Measurements from ENCODE around the gene PHYH. TPM values are rescaled to one million over a fixed set of nuclear protein-coding genes. Genes with fewer than 3 reads are reported as not detected.

Gene PHYH
- total RNA-seq, 4 donors from 2014 or later = 107 to 147 (median 143) TPM

GRCh38 chr10:13272164-13272571 lies 27.7 kb downstream of the PHYH start:
- Histone ChIP-seq H3K9me3 (no peaks in the 10 kb centered on the region), H3K36me3 (no peaks in the 10 kb centered on the region), H3K27ac (peak overlapping the region; percentile 57 to 73 (median 66)), H3K4me1 (peaks cover 16% of the 10 kb centered on the region in 2 donors), H3K27me3 (no peaks in the 10 kb centered on the region), H3K4me3 (peak overlapping the region in 3 of 4 donors; percentile 18 to 30 (median 20))
- ATAC-seq = peak; percentile 91 to 92
- in situ Hi-C loops (cut with MboI; ENCODE audit: low sequenced_read_pairs in 4 of 4) = no loop called here
- no peak for TF ChIP-seq POLR2A (IDR thresholded peaks at IDR 0.05)
- peak in 1 of 5 experiments; percentile 20 for TF ChIP-seq CTCF (IDR thresholded peaks at IDR 0.05 in 4 of 5, conservative IDR thresholded peaks at IDR 0.05 in 1 of 5)
- peak; percentile 57 to 66 for DNase-seq
- intact Hi-C loops (cut with DNase I; ENCODE audit: low total_unique reads) = loop anchor here (2.0 kb wide), 1 partner anchor 53 kb away; no protein-coding TSS in a partner anchor

GRCh38 chr10:13271552-13272163 lies 28.2 kb downstream of the PHYH start:
- Histone ChIP-seq H3K27ac (peak overlapping the region; percentile 57 to 73 (median 66)), H3K27me3 (no peaks in the 10 kb centered on the region), H3K4me1 (peaks cover 16% of the 10 kb centered on the region in 2 donors), H3K4me3 (peak overlapping the region in 3 of 4 donors; percentile 18 to 30 (median 20)), H3K36me3 (no peaks in the 10 kb centered on the region), H3K9me3 (no peaks in the 10 kb centered on the region)
- in situ Hi-C loops (cut with MboI; ENCODE audit: low sequenced_read_pairs in 4 of 4) = no loop called here
- ATAC-seq (peak; percentile 25 to 52), DNase-seq (peak; percentile 5 to 45)
- intact Hi-C loops (cut with DNase I; ENCODE audit: low total_unique reads) = loop anchor here (1.0 to 2.0 kb wide), 2 partner anchors 31 to 53 kb away; no protein-coding TSS in a partner anchor
- TF ChIP-seq CTCF (IDR thresholded peaks at IDR 0.05 in 4 of 5, conservative IDR thresholded peaks at IDR 0.05 in 1 of 5) = peak in 3 of 5 experiments; percentile 26 to 52 (median 41)
- TF ChIP-seq POLR2A (IDR thresholded peaks at IDR 0.05) = no peak

GRCh38 chr10:13270877-13271551 lies 28.9 kb downstream of the PHYH start:
- DNase-seq (no peak), ATAC-seq (no peak)
- H3K27me3 ChIP-seq = no peaks in the 10 kb centered on the region
- intact Hi-C loops (cut with DNase I; ENCODE audit: low total_unique reads) (loop anchor here (1.0 kb wide), 1 partner anchor 31 kb away; no protein-coding TSS in a partner anchor), in situ Hi-C loops (cut with MboI; ENCODE audit: low sequenced_read_pairs in 4 of 4) (no loop called here)
- no peak overlapping the region for H3K4me3 ChIP-seq
- no peak for TF ChIP-seq POLR2A (IDR thresholded peaks at IDR 0.05)
- no peak for TF ChIP-seq CTCF (IDR thresholded peaks at IDR 0.05 in 4 of 5, conservative IDR thresholded peaks at IDR 0.05 in 1 of 5)
- H3K9me3 ChIP-seq = no peaks in the 10 kb centered on the region
- peak overlapping the region in 3 of 4 donors; percentile 57 to 73 (median 67) for H3K27ac ChIP-seq
- peaks cover 16% of the 10 kb centered on the region in 2 donors for H3K4me1 ChIP-seq
- no peaks in the 10 kb centered on the region for H3K36me3 ChIP-seq

GRCh38 chr10:13268841-13269240 lies 31.0 kb downstream of the PHYH start:
- Histone ChIP-seq H3K36me3 (no peaks in the 10 kb centered on the region), H3K27me3 (no peaks in the 10 kb centered on the region), H3K4me3 (no peak overlapping the region), H3K9me3 (no peaks in the 10 kb centered on the region), H3K4me1 (peaks cover 16% of the 10 kb centered on the region in 2 donors), H3K27ac (no peak overlapping the region)
- TF ChIP-seq POLR2A (IDR thresholded peaks at IDR 0.05) = no peak
- no peak for TF ChIP-seq CTCF (IDR thresholded peaks at IDR 0.05 in 4 of 5, conservative IDR thresholded peaks at IDR 0.05 in 1 of 5)
- in situ Hi-C loops (cut with MboI; ENCODE audit: low sequenced_read_pairs in 4 of 4) (no loop called here), intact Hi-C loops (cut with DNase I; ENCODE audit: low total_unique reads) (no loop called here)
- no peak for ATAC-seq
- DNase-seq = no peak

Measured in gastrocnemius medialis (tissue), 4 donors.